Trophoblast cell (in vitro differentiated cells and primary cell): Measurements from ENCODE around the gene CARD9.

ENCODE experiments used
- DNase-seq, 2 donors: peaks; one replicate each; pipeline ENCODE4 v3.0.0-alpha.2; 2016
- H2AFZ ChIP-seq: 2 replicates; pipeline ENCODE4 v1.6.1; 2013; ENCODE audit warnings: low read length, moderate library complexity, mild to moderate bottlenecking; ENCODE audit not compliant: insufficient read depth, poor library complexity
- H2AK5ac ChIP-seq: 2 replicates; pipeline ENCODE4 v1.6.1; 2013; ENCODE audit warnings: mild to moderate bottlenecking, low read length
- H2BK120ac ChIP-seq: 2 replicates; pipeline ENCODE4 v1.6.1; 2013; ENCODE audit warnings: low read length, mild to moderate bottlenecking, moderate library complexity; ENCODE audit not compliant: insufficient read depth, poor library complexity
- H2BK12ac ChIP-seq: 2 replicates; pipeline ENCODE4 v1.6.1; 2013; ENCODE audit warnings: mild to moderate bottlenecking, low read length, moderate library complexity
- H2BK5ac ChIP-seq: 2 replicates; pipeline ENCODE4 v1.6.1; 2013; ENCODE audit warnings: low read length, low read depth, moderate library complexity, mild to moderate bottlenecking; ENCODE audit not compliant: poor library complexity
- H3K14ac ChIP-seq: 2 replicates; pipeline ENCODE4 v1.6.1; 2013; ENCODE audit warnings: mild to moderate bottlenecking, low read length
- H3K18ac ChIP-seq: 2 replicates; pipeline ENCODE4 v1.6.1; 2013; ENCODE audit warnings: mild to moderate bottlenecking, low read length
- H3K23ac ChIP-seq: 2 replicates; pipeline ENCODE4 v1.6.1; 2013; ENCODE audit warnings: low read length
- H3K27ac ChIP-seq: 2 replicates; pipeline ENCODE4 v1.5.1; 2013; ENCODE audit warnings: low read depth, mild to moderate bottlenecking, inconsistent platforms, low read length, moderate library complexity
- H3K27me3 ChIP-seq: 2 replicates; pipeline ENCODE4 v1.6.1; 2013; ENCODE audit warnings: inconsistent platforms, mild to moderate bottlenecking, low read length, moderate library complexity; ENCODE audit not compliant: insufficient read depth
- H3K36me3 ChIP-seq, 2 experiments: 1 replicate in 1 of 2; 2 replicates in 1 of 2; pipeline ENCODE4 v1.6.1; 2013; ENCODE audit warnings: low read length in 2 of 2, mild to moderate bottlenecking in 2 of 2, moderate library complexity in 1 of 2; ENCODE audit not compliant: insufficient read depth in 2 of 2, control insufficient read depth in 1 of 2
- H3K4ac ChIP-seq: 2 replicates; pipeline ENCODE4 v1.6.1; 2013; ENCODE audit warnings: low read depth, mild to moderate bottlenecking, low read length, moderate library complexity
- H3K4me1 ChIP-seq, 2 experiments: 1 replicate in 1 of 2; 2 replicates in 1 of 2; pipeline ENCODE4 v1.6.1; 2013; ENCODE audit warnings: low read length in 2 of 2, mild to moderate bottlenecking in 2 of 2, moderate library complexity in 1 of 2; ENCODE audit not compliant: insufficient read depth in 2 of 2, control insufficient read depth in 1 of 2
- H3K4me2 ChIP-seq: 2 replicates; pipeline ENCODE4 v1.6.1; 2013; ENCODE audit warnings: inconsistent platforms, mild to moderate bottlenecking, low read length, moderate library complexity
- H3K4me3 ChIP-seq: 2 replicates; pipeline ENCODE4 v1.5.1; 2013; ENCODE audit warnings: mild to moderate bottlenecking, low read depth, low read length, inconsistent platforms
- H3K79me1 ChIP-seq: one replicate; pipeline ENCODE4 v1.6.1; 2013; ENCODE audit warnings: low read length
- H3K79me2 ChIP-seq: 2 replicates; pipeline ENCODE4 v1.6.1; 2013; ENCODE audit warnings: low read length, mild to moderate bottlenecking; ENCODE audit not compliant: control insufficient read depth, insufficient read depth, poor library complexity
- H3K9ac ChIP-seq: 2 replicates; pipeline ENCODE4 v1.6.1; 2013; ENCODE audit warnings: mild to moderate bottlenecking, low read length
- H3K9me3 ChIP-seq: 2 replicates; pipeline ENCODE4 v1.6.1; 2013; ENCODE audit warnings: low read depth, mild to moderate bottlenecking, control low read depth, inconsistent platforms, low read length; ENCODE audit not compliant: insufficient read depth
- H4K12ac ChIP-seq: 2 replicates; pipeline ENCODE4 v1.6.1; 2013; ENCODE audit warnings: low read depth, mild to moderate bottlenecking, low read length, moderate library complexity
- H4K8ac ChIP-seq: 2 replicates; pipeline ENCODE4 v1.6.1; 2013; ENCODE audit warnings: low read depth, mild to moderate bottlenecking, low read length, moderate library complexity
- H4K91ac ChIP-seq: one replicate; pipeline ENCODE4 v1.6.1; 2013; ENCODE audit warnings: low read depth, mild to moderate bottlenecking, low read length, moderate library complexity
- WGBS: extraction: QIAGEN DNeasy Blood & Tissue Kit; methylation state at CpG from one replicate; pipeline ENCODE4 v1.1.7; 2013; ENCODE audit warnings: missing lambda C conversion rate; ENCODE audit not compliant: insufficient read length, insufficient coverage; ENCODE audit errors: extremely low coverage; 5-methylcytosine and 5-hydroxymethylcytosine counted together

Gene CARD9

DNA sequence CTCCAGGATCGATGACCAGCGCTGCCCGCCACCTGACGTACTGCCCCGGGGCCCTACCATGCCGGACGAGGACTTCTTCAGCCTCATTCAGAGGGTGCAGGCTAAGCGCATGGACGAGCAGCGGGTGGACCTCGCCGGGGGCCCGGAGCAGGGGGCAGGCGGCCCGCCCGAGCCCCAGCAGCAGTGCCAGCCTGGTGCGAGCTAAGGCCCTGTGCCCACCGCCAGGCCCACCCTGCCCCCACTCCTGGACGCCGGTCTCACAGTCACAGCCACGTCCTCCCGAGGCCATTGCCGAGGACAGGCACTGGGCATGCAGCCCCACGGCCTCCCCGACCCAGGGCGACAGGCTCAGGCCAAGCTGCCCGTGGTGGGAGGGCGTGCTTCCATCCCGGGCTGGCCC, 15.5 kb downstream of the CARD9 start:
- Histone ChIP-seq H3K9ac (no peak overlapping the region), H3K79me2 (no peaks in the 10 kb centered on the region), H2AFZ (no peak overlapping the region), H2AK5ac (no peak overlapping the region), H4K91ac (no peak overlapping the region), H4K12ac (no peak overlapping the region), H4K8ac (no peak overlapping the region), H3K36me3 (peaks cover 20 to 23% of the 10 kb centered on the region in 2 experiments), H3K27me3 (no peaks in the 10 kb centered on the region), H3K23ac (no peak overlapping the region), H3K4me1 (peaks cover 8 to 9% of the 10 kb centered on the region in 2 experiments), H3K27ac (no peak overlapping the region), H3K4me3 (no peak overlapping the region), H3K14ac (no peak overlapping the region), H2BK12ac (no peak overlapping the region), H3K4ac (no peak overlapping the region), H3K18ac (no peak overlapping the region), H2BK5ac (no peak overlapping the region), H3K79me1 (no peaks in the 10 kb centered on the region), H3K4me2 (no peak overlapping the region), H2BK120ac (no peak overlapping the region), H3K9me3 (no peaks in the 10 kb centered on the region)
- DNase-seq = no peak
- no CpG with 5 or more reads among the region's 29 CpGs for WGBS

- no peak overlapping the region for H2BK12ac ChIP-seq
- H3K4me2 ChIP-seq = no peak overlapping the region
- peaks cover 20 to 23% of the 10 kb centered on the region in 2 experiments for H3K36me3 ChIP-seq
- no peaks in the 10 kb centered on the region for H3K79me2 ChIP-seq
- no peak overlapping the region for H2AK5ac ChIP-seq
- H3K27me3 ChIP-seq = no peaks in the 10 kb centered on the region
- no CpG with 5 or more reads among the region's 22 CpGs for WGBS
- DNase-seq = no peak
- no peak overlapping the region for H4K12ac ChIP-seq
- H2BK120ac ChIP-seq = no peak overlapping the region
- no peak overlapping the region for H3K27ac ChIP-seq
- H3K79me1 ChIP-seq = no peaks in the 10 kb centered on the region
- H3K9me3 ChIP-seq = no peaks in the 10 kb centered on the region
- no peak overlapping the region for H3K4ac ChIP-seq
- no peak overlapping the region for H3K9ac ChIP-seq
- no peak overlapping the region for H3K14ac ChIP-seq
- no peak overlapping the region for H2BK5ac ChIP-seq
- no peak overlapping the region for H4K91ac ChIP-seq
- H3K18ac ChIP-seq = no peak overlapping the region
- peaks cover 4 to 7% of the 10 kb centered on the region in 2 experiments for H3K4me1 ChIP-seq
- no peak overlapping the region for H4K8ac ChIP-seq
- no peak overlapping the region for H3K4me3 ChIP-seq
- H3K23ac ChIP-seq = no peak overlapping the region
- no peak overlapping the region for H2AFZ ChIP-seq
These were observed 16.2 kb downstream of the CARD9 start for GRCh38 chr9:136357202-136357725.

DNA sequence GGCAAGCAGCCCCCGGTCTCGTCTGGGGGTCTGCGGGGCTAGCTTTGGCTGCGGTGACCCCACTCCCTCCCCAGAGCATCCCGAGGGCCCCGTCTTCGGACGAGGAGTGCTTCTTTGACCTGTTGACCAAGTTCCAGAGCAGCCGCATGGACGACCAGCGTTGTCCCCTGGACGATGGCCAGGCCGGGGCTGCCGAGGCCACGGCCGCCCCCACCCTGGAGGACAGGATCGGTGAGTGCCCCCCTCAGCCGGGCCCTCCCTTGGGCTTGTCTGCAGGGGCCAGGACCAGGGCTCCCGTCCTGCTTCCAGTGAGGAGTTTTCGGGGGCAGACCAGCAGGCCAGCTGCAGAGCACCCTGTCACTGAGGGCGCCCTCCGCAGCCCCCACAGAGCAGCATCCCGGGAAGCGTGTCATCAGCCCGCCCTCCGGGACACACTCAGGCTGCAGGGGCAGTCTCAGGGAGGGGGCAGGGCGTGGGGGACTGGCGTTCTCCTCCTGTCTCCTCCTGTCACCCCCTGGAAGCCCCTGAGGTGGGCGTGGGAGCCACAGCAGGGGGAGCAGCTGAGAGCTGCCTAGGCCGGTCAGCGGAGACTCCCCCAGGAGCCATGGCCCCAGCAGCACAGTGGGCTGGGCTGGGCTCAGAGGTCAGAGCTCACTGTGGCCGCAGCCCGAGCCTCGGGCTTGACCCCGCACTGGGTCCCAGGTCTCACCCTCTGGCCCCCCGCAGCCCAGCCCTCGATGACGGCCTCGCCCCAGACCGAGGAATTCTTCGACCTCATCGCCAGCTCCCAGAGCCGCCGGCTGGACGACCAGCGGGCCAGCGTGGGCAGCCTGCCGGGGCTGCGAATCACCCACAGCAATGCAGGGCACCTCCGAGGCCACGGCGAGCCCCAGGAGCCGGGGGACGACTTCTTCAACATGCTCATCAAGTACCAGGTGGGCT, 17.6 kb downstream of the CARD9 start:
- no peak overlapping the region for H2BK12ac ChIP-seq
- no peak overlapping the region for H3K18ac ChIP-seq
- no peak overlapping the region for H3K4me2 ChIP-seq
- no peak overlapping the region for H4K8ac ChIP-seq
- no peak overlapping the region for H3K4me3 ChIP-seq
- H3K27me3 ChIP-seq = no peaks in the 10 kb centered on the region
- no peak overlapping the region for H4K91ac ChIP-seq
- no peaks in the 10 kb centered on the region for H3K79me1 ChIP-seq
- H2AK5ac ChIP-seq = no peak overlapping the region
- peaks cover 20 to 23% of the 10 kb centered on the region in 2 experiments for H3K36me3 ChIP-seq
- no peak overlapping the region for H3K23ac ChIP-seq
- no peak overlapping the region for H3K14ac ChIP-seq
- no peak overlapping the region for H2AFZ ChIP-seq
- no peak overlapping the region for H2BK5ac ChIP-seq
- H3K9ac ChIP-seq = no peak overlapping the region
- no CpG with 5 or more reads among the region's 54 CpGs for WGBS
- no peak overlapping the region for H4K12ac ChIP-seq
- no peak overlapping the region for H2BK120ac ChIP-seq
- H3K79me2 ChIP-seq = no peaks in the 10 kb centered on the region
- no peaks in the 10 kb centered on the region for H3K9me3 ChIP-seq
- H3K4me1 ChIP-seq = no peaks in the 10 kb centered on the region
- no peak for DNase-seq
- H3K27ac ChIP-seq = no peak overlapping the region
- no peak overlapping the region for H3K4ac ChIP-seq

- no peak overlapping the region for H2BK5ac ChIP-seq
- no peak overlapping the region for H2BK12ac ChIP-seq
- H3K4me3 ChIP-seq = no peak overlapping the region
- no peak overlapping the region for H2AK5ac ChIP-seq
- H4K91ac ChIP-seq = no peak overlapping the region
- H3K79me2 ChIP-seq = no peaks in the 10 kb centered on the region
- H3K9me3 ChIP-seq = no peaks in the 10 kb centered on the region
- WGBS = no CpG with 5 or more reads among the region's 17 CpGs
- no peak overlapping the region for H3K14ac ChIP-seq
- H3K27ac ChIP-seq = no peak overlapping the region
- H3K79me1 ChIP-seq = no peaks in the 10 kb centered on the region
- no peaks in the 10 kb centered on the region for H3K27me3 ChIP-seq
- no peak overlapping the region for H3K4ac ChIP-seq
- H3K9ac ChIP-seq = no peak overlapping the region
- no peak overlapping the region for H3K18ac ChIP-seq
- no peak overlapping the region for H4K12ac ChIP-seq
- H2BK120ac ChIP-seq = no peak overlapping the region
- no peaks in the 10 kb centered on the region for H3K4me1 ChIP-seq
- no peak overlapping the region for H4K8ac ChIP-seq
- no peak for DNase-seq
- no peak overlapping the region for H3K23ac ChIP-seq
- H2AFZ ChIP-seq = no peak overlapping the region
- H3K36me3 ChIP-seq = peaks cover 20 to 24% of the 10 kb centered on the region in 2 experiments
- H3K4me2 ChIP-seq = no peak overlapping the region
These were observed 18.8 kb downstream of the CARD9 start for GRCh38 chr9:136354592-136355085.
